Neuronal stem cell (in vitro differentiated cells): ENCODE data around the gene MGRN1.
A peak's percentile ranks its signal among the peaks of the same experiment; 100 is the strongest.

Experiments
- DNase-seq: peaks from one replicate; pipeline ENCODE4 v3.0.0-alpha.2; 2013; ENCODE audit warnings: low spot score
- H2AFZ ChIP-seq: one replicate; pipeline ENCODE4 v1.6.1; 2013; ENCODE audit warnings: mild to moderate bottlenecking, low read length, inconsistent platforms
- H2AK5ac ChIP-seq: 2 replicates; pipeline ENCODE4 v1.6.1; 2013; ENCODE audit warnings: low read depth, mild to moderate bottlenecking, inconsistent platforms, low read length, moderate library complexity, mixed read lengths
- H2BK120ac ChIP-seq: 2 replicates; pipeline ENCODE4 v1.6.1; 2013; ENCODE audit warnings: low read depth, mild to moderate bottlenecking, inconsistent platforms, low read length, moderate library complexity, mixed read lengths
- H2BK12ac ChIP-seq: one replicate; pipeline ENCODE4 v1.6.1; 2013; ENCODE audit warnings: low read length, inconsistent platforms
- H2BK15ac ChIP-seq: 2 replicates; pipeline ENCODE4 v1.6.1; 2013; ENCODE audit warnings: mild to moderate bottlenecking, low read length, inconsistent platforms, mixed read lengths
- H2BK5ac ChIP-seq: one replicate; pipeline ENCODE4 v1.6.1; 2013; ENCODE audit warnings: inconsistent platforms, mild to moderate bottlenecking, low read length, moderate library complexity
- H3K14ac ChIP-seq: one replicate; pipeline ENCODE4 v1.6.1; 2013; ENCODE audit warnings: low read length, inconsistent platforms
- H3K18ac ChIP-seq: 2 replicates; pipeline ENCODE4 v1.6.1; 2013; ENCODE audit warnings: low read length, inconsistent platforms
- H3K23ac ChIP-seq: 2 replicates; pipeline ENCODE4 v1.6.1; 2013; ENCODE audit warnings: low read depth, mild to moderate bottlenecking, mixed read lengths, low read length, inconsistent platforms; ENCODE audit not compliant: poor library complexity
- H3K27ac ChIP-seq: replicated peaks from 3 replicates; pipeline ENCODE4 v1.5.1; 2013; ENCODE audit warnings: low read length, inconsistent platforms
- H3K27me3 ChIP-seq, 3 experiments: 2 replicates each; pipeline ENCODE4 v1.6.1; 2013; ENCODE audit warnings: low read length in 3 of 3, mild to moderate bottlenecking in 2 of 3, inconsistent platforms in 1 of 3, low read depth in 1 of 3, mixed read lengths in 1 of 3, moderate library complexity in 1 of 3; ENCODE audit not compliant: control insufficient read depth in 3 of 3, insufficient read depth in 3 of 3
- H3K36me3 ChIP-seq, 2 donors: replicated peaks in 1 of 2; 2 replicates each; pipeline ENCODE4 v1.6.1; 2013; ENCODE audit warnings: low read length in 2 of 2; ENCODE audit not compliant: control insufficient read depth in 2 of 2, insufficient read depth in 2 of 2
- H3K4ac ChIP-seq: 2 replicates; pipeline ENCODE4 v1.6.1; 2013; ENCODE audit warnings: inconsistent platforms, mild to moderate bottlenecking, low read length, moderate library complexity
- H3K4me1 ChIP-seq, 2 donors: 1 replicate in 1 of 2; 2 replicates in 1 of 2; pipeline ENCODE4 v1.6.1; 2013; ENCODE audit warnings: low read length in 2 of 2, low read depth in 1 of 2; ENCODE audit not compliant: control insufficient read depth in 2 of 2, insufficient read depth in 1 of 2
- H3K4me2 ChIP-seq: one replicate; pipeline ENCODE4 v1.6.1; 2013; ENCODE audit warnings: mild to moderate bottlenecking, low read length, inconsistent platforms; ENCODE audit not compliant: insufficient read depth, poor library complexity, severe bottlenecking
- H3K4me3 ChIP-seq, 2 donors: 2 replicates each; pipeline ENCODE4 v1.5.1; 2013; ENCODE audit warnings: low read length in 2 of 2, mild to moderate bottlenecking in 2 of 2, inconsistent platforms in 1 of 2, moderate library complexity in 1 of 2
- H3K79me1 ChIP-seq: one replicate; pipeline ENCODE4 v1.6.1; 2013; ENCODE audit warnings: low read depth, mild to moderate bottlenecking, inconsistent platforms, low read length, moderate library complexity
- H3K9ac ChIP-seq: one replicate; pipeline ENCODE4 v1.6.1; 2013; ENCODE audit warnings: mild to moderate bottlenecking, low read depth, low read length, inconsistent platforms; ENCODE audit not compliant: poor library complexity
- H3K9me3 ChIP-seq, 2 donors: replicated peaks in 1 of 2; 2 replicates each; pipeline versions ENCODE3 to v1.6.1; 2013; ENCODE audit warnings: low read length in 2 of 2, mild to moderate bottlenecking in 2 of 2, inconsistent platforms in 1 of 2, low read depth in 1 of 2, mixed read lengths in 1 of 2, moderate library complexity in 1 of 2; ENCODE audit not compliant: control insufficient read depth in 2 of 2, insufficient read depth in 1 of 2
- H4K8ac ChIP-seq: one replicate; pipeline ENCODE4 v1.6.1; 2013; ENCODE audit warnings: low read depth, mild to moderate bottlenecking, inconsistent platforms, low read length, moderate library complexity
- H4K91ac ChIP-seq: one replicate; pipeline ENCODE4 v1.6.1; 2013; ENCODE audit warnings: low read length, low read depth, mild to moderate bottlenecking, inconsistent platforms; ENCODE audit not compliant: poor library complexity
- WGBS, 2 donors: extraction: QIAGEN DNeasy Blood & Tissue Kit; methylation state at CpG; one replicate each; pipeline ENCODE4 v1.1.7; 2013; ENCODE audit warnings: missing lambda C conversion rate in 2 of 2, mixed read lengths in 1 of 2; ENCODE audit not compliant: insufficient read length in 2 of 2, insufficient replicate concordance in 1 of 2; ENCODE audit errors: extremely low coverage in 2 of 2; 5-methylcytosine and 5-hydroxymethylcytosine counted together

MGRN1 gene

DNA sequence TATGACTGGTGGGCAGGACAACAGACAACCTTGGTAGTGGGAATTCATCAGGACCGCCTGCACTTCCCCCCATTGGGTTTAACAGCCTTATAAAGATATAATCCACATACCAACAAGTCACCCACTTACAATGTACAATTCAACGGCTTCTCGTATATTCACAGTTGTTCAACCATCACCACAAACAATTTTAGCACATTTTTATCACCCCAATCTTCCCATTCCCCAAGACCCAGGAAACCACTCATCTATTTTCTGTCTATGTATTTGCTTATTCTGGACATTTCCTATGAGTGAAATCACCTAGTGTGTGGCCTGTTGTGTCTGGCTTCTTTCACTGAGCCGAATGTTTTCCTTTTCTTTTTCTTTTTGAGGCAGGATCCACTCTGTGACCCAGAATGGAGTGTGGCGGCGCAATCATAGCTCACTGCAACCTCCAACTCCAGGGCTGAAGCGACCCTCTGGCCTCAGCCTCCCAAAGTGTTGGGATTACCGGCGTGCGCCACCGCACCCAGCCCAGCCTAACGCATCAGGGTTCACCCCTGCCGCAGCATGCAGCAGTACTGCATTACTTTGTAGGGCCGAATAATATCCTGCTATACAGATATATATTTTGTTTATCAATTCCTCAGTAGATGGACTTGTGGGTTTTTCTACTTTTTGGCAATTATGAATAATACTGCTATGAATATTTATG lies 98.6 kb downstream of the MGRN1 start:
- Histone ChIP-seq H3K27me3 (no peaks in the 10 kb centered on the region), H3K18ac (no peak overlapping the region), H4K8ac (no peak overlapping the region), H2BK15ac (no peak overlapping the region), H4K91ac (no peak overlapping the region), H3K4me3 (no peak overlapping the region), H3K14ac (no peak overlapping the region), H3K23ac (peak overlapping the region; percentile 65), H3K79me1 (peaks cover 11% of the 10 kb centered on the region), H2BK5ac (no peak overlapping the region), H2AK5ac (no peak overlapping the region), H2BK120ac (no peak overlapping the region), H3K4me2 (no peak overlapping the region), H3K36me3 (peaks cover 17 to 60% of the 10 kb centered on the region in 2 donors), H2AFZ (no peak overlapping the region), H3K9ac (no peak overlapping the region), H3K4me1 (no peaks in the 10 kb centered on the region), H3K27ac (no peak overlapping the region), H2BK12ac (no peak overlapping the region), H3K4ac (no peak overlapping the region), H3K9me3 (no peaks in the 10 kb centered on the region)
- WGBS, 2 donors = no CpG with 5 or more reads among the region's 14 CpGs
- no peak for DNase-seq

DNA sequence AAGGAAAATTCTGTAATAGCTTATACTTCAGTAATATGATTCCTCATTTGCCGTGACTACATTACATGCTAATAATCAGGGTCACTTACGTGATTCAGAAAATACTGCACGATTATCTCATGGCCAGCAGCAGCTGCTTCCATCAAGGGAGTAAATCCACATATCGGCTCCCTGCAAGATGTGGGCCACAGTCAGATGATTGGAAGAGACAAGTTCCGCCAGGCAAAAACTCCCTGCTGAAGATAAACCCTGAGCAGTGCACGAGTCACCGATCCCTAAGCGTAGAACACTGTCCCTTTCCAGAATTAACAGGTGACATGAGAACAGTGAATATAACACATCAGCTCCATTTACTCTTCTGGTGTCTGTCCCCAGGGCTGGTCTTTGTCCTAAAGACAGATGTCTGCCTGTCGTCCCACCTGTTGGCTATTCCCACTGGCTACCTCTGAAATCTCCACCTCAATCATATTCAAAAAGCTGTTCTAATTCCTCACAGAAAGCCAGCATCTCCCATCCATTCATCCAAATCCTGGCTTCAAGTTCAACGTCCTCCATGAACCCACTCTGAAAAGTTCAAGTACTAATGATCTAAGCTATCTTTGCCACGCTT lies 100.1 kb downstream of the MGRN1 start:
- DNase-seq = no peak

DNA sequence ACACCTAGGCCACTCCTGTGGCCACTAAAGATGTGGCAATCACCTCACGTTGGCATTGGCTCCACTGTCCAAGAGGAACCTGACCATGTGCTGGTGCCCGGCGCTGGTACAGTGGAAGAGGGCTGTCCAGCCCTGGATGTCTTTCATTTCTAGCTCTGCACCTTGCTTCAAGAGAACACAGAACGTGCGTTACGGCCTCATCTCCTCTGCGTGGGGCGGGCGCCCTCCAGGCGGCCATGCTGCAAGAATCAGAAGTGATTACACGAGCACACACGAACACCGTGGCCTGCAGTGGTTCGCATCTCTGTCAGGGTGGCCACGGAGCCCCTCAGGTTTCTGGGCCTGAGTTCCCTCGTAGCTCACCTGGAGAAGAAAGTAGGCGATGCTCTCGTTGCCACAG lies 102.0 kb downstream of the MGRN1 start:
- no peak overlapping the region for H2AK5ac ChIP-seq
- H3K9ac ChIP-seq = peak overlapping the region; percentile 30
- WGBS, 2 donors = no CpG with 5 or more reads among the region's 18 CpGs

More for the DNA sequence above, 100.1 kb downstream of the MGRN1 start:
- Histone ChIP-seq H3K9me3 (no peaks in the 10 kb centered on the region), H3K4me1 (no peaks in the 10 kb centered on the region), H2BK5ac (no peak overlapping the region), H2BK120ac (no peak overlapping the region), H2BK12ac (no peak overlapping the region), H4K91ac (no peak overlapping the region), H3K4ac (no peak overlapping the region), H3K27ac (no peak overlapping the region), H3K9ac (no peak overlapping the region), H3K14ac (no peak overlapping the region), H3K36me3 (peaks cover 18 to 62% of the 10 kb centered on the region in 2 donors), H3K18ac (no peak overlapping the region), H2BK15ac (no peak overlapping the region), H2AFZ (no peak overlapping the region), H3K4me2 (no peak overlapping the region), H2AK5ac (no peak overlapping the region), H3K4me3 (no peak overlapping the region), H3K23ac (no peak overlapping the region), H3K79me1 (peaks cover 11% of the 10 kb centered on the region), H4K8ac (no peak overlapping the region), H3K27me3 (no peaks in the 10 kb centered on the region)
- WGBS, 2 donors = no CpG with 5 or more reads among the region's 11 CpGs

DNA sequence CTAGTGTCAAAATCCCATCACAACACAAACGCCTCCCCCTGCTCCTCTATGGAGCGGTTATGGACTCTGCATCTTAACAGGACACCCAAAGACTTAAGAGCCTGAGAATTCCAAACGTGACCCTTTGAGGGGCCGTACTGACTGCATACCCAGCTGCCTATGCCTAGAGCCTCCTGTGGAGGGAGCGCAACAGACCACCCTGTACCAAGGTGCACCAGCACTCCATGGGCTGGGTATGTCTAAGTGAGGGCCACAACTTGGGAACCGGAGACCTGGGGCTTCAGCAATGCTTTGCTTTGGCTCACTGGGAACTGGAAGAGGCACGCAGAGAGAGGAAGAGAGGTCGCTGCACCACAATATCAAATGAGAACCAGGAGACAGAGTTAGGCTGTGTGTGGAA lies 104.0 kb downstream of the MGRN1 start:
- Histone ChIP-seq H3K27ac (no peak overlapping the region), H3K9me3 (no peaks in the 10 kb centered on the region), H3K4me2 (no peak overlapping the region), H3K4ac (no peak overlapping the region), H3K4me1 (no peaks in the 10 kb centered on the region), H2BK12ac (no peak overlapping the region), H3K23ac (peak overlapping the region; percentile 97), H2BK15ac (no peak overlapping the region), H2BK120ac (no peak overlapping the region), H2BK5ac (no peak overlapping the region), H3K9ac (no peak overlapping the region), H2AFZ (no peak overlapping the region), H3K4me3 (no peak overlapping the region), H3K27me3 (no peaks in the 10 kb centered on the region), H3K14ac (no peak overlapping the region), H3K36me3 (peaks cover 22 to 69% of the 10 kb centered on the region in 2 donors), H4K8ac (no peak overlapping the region), H3K79me1 (peaks cover 15% of the 10 kb centered on the region), H4K91ac (no peak overlapping the region), H3K18ac (no peak overlapping the region), H2AK5ac (no peak overlapping the region)
- WGBS, 2 donors = no CpG with 5 or more reads among the region's 8 CpGs
- no peak for DNase-seq

More for the DNA sequence above, 102.0 kb downstream of the MGRN1 start:
- H3K4me3 ChIP-seq = no peak overlapping the region
- no peak overlapping the region for H3K4ac ChIP-seq
- no peak overlapping the region for H3K23ac ChIP-seq
- no peak for DNase-seq
- H2AFZ ChIP-seq = no peak overlapping the region
- H4K8ac ChIP-seq = no peak overlapping the region
- H2BK15ac ChIP-seq = no peak overlapping the region
- H3K27me3 ChIP-seq = no peaks in the 10 kb centered on the region
- no peaks in the 10 kb centered on the region for H3K4me1 ChIP-seq
- H2BK120ac ChIP-seq = no peak overlapping the region
- H3K9me3 ChIP-seq = no peaks in the 10 kb centered on the region
- no peak overlapping the region for H3K4me2 ChIP-seq
- H3K27ac ChIP-seq = no peak overlapping the region
- no peak overlapping the region for H3K18ac ChIP-seq
- H2BK5ac ChIP-seq = no peak overlapping the region
- H4K91ac ChIP-seq = no peak overlapping the region
- peaks cover 21 to 78% of the 10 kb centered on the region in 2 donors for H3K36me3 ChIP-seq
- no peak overlapping the region for H2BK12ac ChIP-seq
- H3K14ac ChIP-seq = no peak overlapping the region
- peaks cover 11% of the 10 kb centered on the region for H3K79me1 ChIP-seq
